Muscle of leg (tissue), 11 donors: ENCODE data around the gene STK32A. TPM values are rescaled to one million over a fixed set of nuclear protein-coding genes. Genes with fewer than 3 reads are reported as not detected.

Experiments
- DNase-seq: peaks from one replicate; pipeline ENCODE4 v3.0.0; 2013
- H3K27ac ChIP-seq: one replicate; pipeline ENCODE4 v1.5.1; 2013; ENCODE audit warnings: mild to moderate bottlenecking, low read length, control low read depth
- H3K27me3 ChIP-seq: one replicate; pipeline ENCODE4 v1.6.1; 2013; ENCODE audit warnings: low read length; ENCODE audit not compliant: control insufficient read depth, insufficient read depth
- H3K36me3 ChIP-seq: one replicate; pipeline ENCODE4 v1.6.1; 2013; ENCODE audit warnings: low read length; ENCODE audit not compliant: control insufficient read depth, insufficient read depth
- H3K4me1 ChIP-seq: one replicate; pipeline ENCODE4 v1.6.1; 2013; ENCODE audit warnings: low read length; ENCODE audit not compliant: control insufficient read depth, insufficient read depth
- H3K4me3 ChIP-seq: one replicate; pipeline ENCODE4 v1.5.1; 2013; ENCODE audit warnings: low read length, control low read depth
- H3K9me3 ChIP-seq: replicated peaks from 2 replicates; pipeline ENCODE4 v1.6.1; 2013; ENCODE audit warnings: low read depth, low read length; ENCODE audit not compliant: control insufficient read depth
- WGBS: methylation state at CpG from one replicate; pipeline ENCODE4 v1.1.5; 2013; ENCODE audit warnings: missing lambda C conversion rate; ENCODE audit not compliant: insufficient coverage; 5-methylcytosine and 5-hydroxymethylcytosine counted together
- polyA plus RNA-seq, 8 donors: library from polyadenylated mRNA; unstranded; fragments of 120-200 nt; gene quantifications; one replicate each; pipeline versions ENCODE4 v1.2.1 to v1.2.3, GENCODE V29; 2013; ENCODE audit warnings: inconsistent platforms in 1 of 8, low replicate concordance in 1 of 8; ENCODE audit not compliant: insufficient read length in 8 of 8, insufficient read depth in 1 of 8
- total RNA-seq: library from RNA; stranded (reverse); fragments of 120-200 nt; gene quantifications from one replicate; pipeline ENCODE4 v1.2.4, GENCODE V29; 2013

Gene STK32A
- total and polyA plus RNA-seq, 9 donors, result 0.21 to 0.66 (median 0.39) TPM

GRCh38 chr5:147340941-147341340 lies 106.1 kb downstream of the STK32A start:
- Histone ChIP-seq H3K27ac (no peak overlapping the region), H3K4me1 (no peaks in the 10 kb centered on the region), H3K36me3 (no peaks in the 10 kb centered on the region), H3K4me3 (no peak overlapping the region), H3K9me3 (no peaks in the 10 kb centered on the region), H3K27me3 (no peaks in the 10 kb centered on the region)
- DNase-seq, result no peak
- WGBS, result 33% methylated on average over 1 of the region's 1 CpG

- H3K9me3 ChIP-seq, result no peaks in the 10 kb centered on the region
- no peak for DNase-seq
- no peak overlapping the region for H3K27ac ChIP-seq
- H3K4me1 ChIP-seq, result no peaks in the 10 kb centered on the region
- H3K4me3 ChIP-seq, result no peak overlapping the region
- no peaks in the 10 kb centered on the region for H3K27me3 ChIP-seq
- no peaks in the 10 kb centered on the region for H3K36me3 ChIP-seq
Observed at GRCh38 chr5:147341345-147341744, 106.5 kb downstream of the STK32A start.

GRCh38 chr5:147344861-147345260 lies 110.0 kb downstream of the STK32A start:
- Histone ChIP-seq H3K36me3 (no peaks in the 10 kb centered on the region), H3K27me3 (no peaks in the 10 kb centered on the region), H3K4me3 (no peak overlapping the region), H3K27ac (no peak overlapping the region), H3K4me1 (no peaks in the 10 kb centered on the region), H3K9me3 (no peaks in the 10 kb centered on the region)
- no peak for DNase-seq
- no CpG with 5 or more reads among the region's 1 CpG for WGBS

GRCh38 chr5:147346006-147346561 lies 111.3 kb downstream of the STK32A start:
- WGBS, result 92% methylated on average over 2 of the region's 5 CpGs
- no peaks in the 10 kb centered on the region for H3K9me3 ChIP-seq
- H3K36me3 ChIP-seq, result no peaks in the 10 kb centered on the region
- no peaks in the 10 kb centered on the region for H3K4me1 ChIP-seq
- H3K27me3 ChIP-seq, result no peaks in the 10 kb centered on the region
- no peak for DNase-seq
- no peak overlapping the region for H3K27ac ChIP-seq
- no peak overlapping the region for H3K4me3 ChIP-seq

GRCh38 chr5:147348046-147348445 lies 113.2 kb downstream of the STK32A start:
- H3K4me1 ChIP-seq, result no peaks in the 10 kb centered on the region
- H3K4me3 ChIP-seq, result no peak overlapping the region
- H3K36me3 ChIP-seq, result no peaks in the 10 kb centered on the region
- H3K27me3 ChIP-seq, result no peaks in the 10 kb centered on the region
- H3K9me3 ChIP-seq, result no peaks in the 10 kb centered on the region
- no peak for DNase-seq
- no peak overlapping the region for H3K27ac ChIP-seq
- no CpG with 5 or more reads among the region's 2 CpGs for whole genome bisulfite sequencing

- no peak for DNase-seq
- H3K9me3 ChIP-seq, result no peaks in the 10 kb centered on the region
- H3K27ac ChIP-seq, result no peak overlapping the region
- no peaks in the 10 kb centered on the region for H3K27me3 ChIP-seq
- no peaks in the 10 kb centered on the region for H3K36me3 ChIP-seq
- no peaks in the 10 kb centered on the region for H3K4me1 ChIP-seq
- WGBS, result no CpG with 5 or more reads among the region's 5 CpGs
- no peak overlapping the region for H3K4me3 ChIP-seq
Observed at GRCh38 chr5:147348451-147348850, 113.6 kb downstream of the STK32A start.

GRCh38 chr5:147349241-147349640 lies 114.4 kb downstream of the STK32A start:
- H3K4me3 ChIP-seq, result no peak overlapping the region
- no peaks in the 10 kb centered on the region for H3K36me3 ChIP-seq
- no peaks in the 10 kb centered on the region for H3K27me3 ChIP-seq
- WGBS, result no CpG with 5 or more reads among the region's 2 CpGs
- no peak overlapping the region for H3K27ac ChIP-seq
- no peaks in the 10 kb centered on the region for H3K9me3 ChIP-seq
- no peaks in the 10 kb centered on the region for H3K4me1 ChIP-seq
- no peak for DNase-seq

GRCh38 chr5:147359101-147359500 lies 124.3 kb downstream of the STK32A start:
- Histone ChIP-seq H3K27ac (no peak overlapping the region), H3K4me3 (no peak overlapping the region), H3K27me3 (no peaks in the 10 kb centered on the region), H3K9me3 (no peaks in the 10 kb centered on the region), H3K4me1 (no peaks in the 10 kb centered on the region), H3K36me3 (no peaks in the 10 kb centered on the region)
- no CpG with 5 or more reads among the region's 1 CpG for WGBS
- DNase-seq, result no peak

- Histone ChIP-seq H3K36me3 (no peaks in the 10 kb centered on the region), H3K27me3 (no peaks in the 10 kb centered on the region), H3K9me3 (no peaks in the 10 kb centered on the region), H3K4me3 (no peak overlapping the region), H3K27ac (no peak overlapping the region), H3K4me1 (no peaks in the 10 kb centered on the region)
- 100% methylated on average over 1 of the region's 2 CpGs for WGBS
- DNase-seq, result no peak
Observed at GRCh38 chr5:147359581-147359980, 124.8 kb downstream of the STK32A start.

- no peaks in the 10 kb centered on the region for H3K36me3 ChIP-seq
- no peak overlapping the region for H3K4me3 ChIP-seq
- no CpG with 5 or more reads among the region's 2 CpGs for WGBS
- no peaks in the 10 kb centered on the region for H3K4me1 ChIP-seq
- no peaks in the 10 kb centered on the region for H3K27me3 ChIP-seq
- no peak overlapping the region for H3K27ac ChIP-seq
- no peaks in the 10 kb centered on the region for H3K9me3 ChIP-seq
- DNase-seq, result no peak
Observed at GRCh38 chr5:147360816-147361215, 126.0 kb downstream of the STK32A start.
